Activated gamma-delta T cell treated with Interleukin-2 at 50 U/mL for 16 hours (primary cell): ENCODE results near the gene DRC7.
"Not testable (repeated sequence)": the region's sequence is repeated elsewhere in the genome, so short reads cannot be mapped to it uniquely, and the experiment has no call there.

Experiments used
- DNase-seq: peaks from one replicate; pipeline ENCODE4 v3.0.0-alpha.2; 2020

Gene DRC7

DNA sequence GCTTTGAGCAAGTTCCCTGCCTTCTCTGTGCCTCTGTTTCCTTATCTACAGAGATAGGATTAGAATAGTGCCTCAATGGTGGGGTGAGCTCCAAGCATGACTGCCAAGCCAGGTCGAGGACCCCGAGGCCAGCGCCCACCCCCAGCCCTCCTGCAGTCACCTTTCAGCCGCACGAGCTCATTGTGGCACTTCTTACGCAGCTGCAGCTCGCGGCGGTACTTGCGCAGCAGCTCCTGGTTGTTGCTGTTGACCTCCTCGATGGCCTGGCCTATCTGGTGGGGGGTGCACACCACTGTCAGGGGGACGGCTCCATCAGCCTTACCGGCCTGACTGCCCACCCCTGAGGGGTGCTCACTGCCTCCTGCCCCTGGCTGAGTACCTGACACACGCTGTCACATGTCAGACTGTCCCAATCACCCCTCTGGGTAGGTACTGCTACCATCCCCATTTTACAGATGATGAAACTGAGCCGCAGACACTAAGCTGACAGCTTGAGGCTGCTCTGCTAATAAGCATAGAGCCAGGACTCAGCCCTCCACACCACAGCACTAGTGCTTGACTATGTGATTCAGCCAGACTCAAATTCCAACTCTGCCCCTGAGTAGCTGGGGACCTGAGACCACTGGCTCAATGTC is 72.2 kb downstream of the DRC7 start:
- DNase-seq, result no peak

DNA sequence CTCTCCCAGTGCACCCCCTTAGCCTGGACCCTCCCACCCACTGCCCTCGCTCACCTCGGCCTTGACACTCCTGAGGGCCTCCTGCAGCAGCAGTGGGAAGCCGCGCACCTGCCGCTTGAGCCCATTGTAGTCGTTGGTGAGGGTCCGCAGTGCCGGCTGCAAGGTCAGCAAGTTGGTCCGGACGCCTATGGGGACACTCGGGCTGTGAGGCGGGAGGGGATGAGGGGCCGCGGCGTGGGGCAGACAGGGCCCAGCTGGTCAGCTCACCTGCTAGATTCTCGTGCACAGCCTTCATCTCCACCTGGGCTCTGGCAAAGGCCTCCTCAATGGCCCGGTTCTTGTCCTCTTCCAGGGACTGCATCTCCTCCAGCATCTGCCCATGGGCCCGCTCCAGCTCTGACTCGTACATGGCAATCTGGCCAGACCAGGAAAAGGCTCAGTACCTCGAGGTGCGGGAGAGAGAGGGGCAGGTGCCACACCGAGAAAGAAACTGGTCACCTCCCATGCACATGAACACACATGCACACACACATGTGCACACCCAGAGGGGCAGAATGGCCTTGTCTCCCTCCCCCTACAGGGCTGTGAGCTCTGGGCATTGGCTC is 75.0 kb downstream of the DRC7 start:
- no peak for DNase-seq

DNA sequence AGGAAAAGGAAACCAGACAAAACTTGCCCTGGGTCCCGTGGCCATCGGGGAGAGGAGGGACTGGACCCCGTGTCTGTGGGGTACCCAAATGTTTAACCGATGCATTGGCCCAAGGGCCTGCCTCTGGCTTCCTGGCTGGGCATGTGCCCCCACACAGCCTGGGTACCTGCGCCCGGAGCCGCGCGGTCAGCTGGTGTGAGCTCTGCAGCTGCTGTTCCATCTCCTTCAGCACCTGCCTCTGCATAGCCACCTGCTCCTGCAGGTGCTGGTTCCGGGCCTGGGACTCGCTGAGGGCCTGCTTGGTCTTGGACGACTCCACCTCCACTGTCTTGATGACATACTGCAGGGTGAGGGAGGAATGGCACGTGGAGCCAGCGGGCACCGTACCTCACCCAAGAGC is 75.8 kb downstream of the DRC7 start:
- no peak for DNase-seq

DNA sequence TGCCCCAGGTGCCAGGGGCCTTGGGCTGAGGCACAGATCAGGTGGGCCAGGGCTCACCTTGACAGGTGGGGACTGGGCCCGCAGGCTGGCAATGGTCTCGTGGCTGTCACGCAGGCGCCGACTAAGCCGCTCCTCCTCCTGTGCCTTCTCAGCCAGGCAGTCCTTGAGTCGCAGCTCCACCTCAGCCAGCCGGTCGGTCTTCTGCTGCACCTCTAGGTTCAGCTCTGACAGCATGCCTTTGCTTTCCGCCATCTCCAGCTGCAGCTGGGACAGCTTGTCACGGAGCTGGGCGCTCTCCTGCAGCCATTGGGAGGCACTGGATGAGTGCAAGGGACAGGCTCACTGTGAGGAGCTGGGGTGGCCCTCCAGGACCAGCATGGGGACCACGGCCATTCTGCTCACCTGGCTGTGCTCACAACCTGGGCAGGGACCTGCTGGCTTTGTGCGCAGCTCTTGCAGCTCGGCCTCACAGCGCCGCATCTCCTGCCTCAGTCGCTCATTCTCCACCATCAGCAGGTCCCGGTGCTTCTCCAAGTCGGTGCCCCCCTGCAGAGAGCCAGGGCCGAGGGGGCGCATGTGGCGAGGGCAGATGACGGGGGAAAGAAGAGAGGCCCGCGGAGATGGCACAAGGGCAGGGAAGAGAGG is 76.7 kb downstream of the DRC7 start:
- no peak for DNase-seq

DNA sequence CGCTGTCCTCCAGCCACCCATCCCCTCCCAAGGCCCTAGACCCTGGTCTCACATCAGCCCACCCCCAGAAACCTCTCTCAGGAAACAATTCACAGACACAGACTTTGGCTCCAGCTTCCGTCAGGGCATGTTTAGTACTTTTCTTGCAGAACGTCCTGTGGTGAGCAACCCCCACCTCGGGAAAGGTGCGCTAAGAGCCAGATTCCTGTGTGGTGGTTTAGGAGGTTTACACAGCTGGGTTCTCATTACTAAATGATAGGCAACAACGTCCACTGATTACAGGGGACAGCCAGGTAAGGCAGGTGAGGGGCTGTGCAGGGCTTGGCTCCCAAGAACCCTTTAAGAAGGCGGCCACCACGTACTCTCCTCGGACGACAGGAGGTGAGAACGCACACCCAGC is 78.4 kb downstream of the DRC7 start:
- DNase-seq, result no peak

DNA sequence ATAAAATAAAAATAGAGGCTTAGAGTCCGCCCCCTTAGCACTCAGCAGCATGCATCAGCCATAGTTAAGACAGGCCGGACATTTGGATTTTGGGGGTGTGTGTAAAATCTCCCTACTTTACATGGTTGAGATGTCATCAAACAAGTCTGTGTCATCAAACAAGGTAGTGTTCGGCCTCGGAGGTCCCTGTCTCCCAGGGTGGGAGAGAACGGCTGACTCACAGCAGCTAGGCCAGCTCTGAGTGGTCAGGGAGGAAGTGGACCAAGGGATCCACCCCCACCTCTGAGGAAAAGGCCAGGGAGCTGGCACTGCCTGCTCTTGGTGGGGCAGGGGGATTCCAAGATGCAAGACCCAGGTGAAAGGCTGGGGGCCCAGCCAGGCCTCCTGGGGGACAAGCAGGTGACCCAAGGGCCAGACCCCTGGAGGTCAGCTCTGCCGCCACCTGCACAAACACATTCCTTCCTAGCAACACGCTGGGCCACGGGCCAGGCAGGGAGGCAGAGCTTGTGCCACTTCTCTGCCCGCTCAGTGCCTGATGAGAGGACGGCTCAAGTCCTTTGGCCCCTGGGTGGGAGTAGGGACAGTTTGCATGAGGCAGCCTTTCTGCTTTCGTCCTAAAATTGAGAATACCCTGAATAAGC is 79.2 kb downstream of the DRC7 start:
- no peak for DNase-seq

DNA sequence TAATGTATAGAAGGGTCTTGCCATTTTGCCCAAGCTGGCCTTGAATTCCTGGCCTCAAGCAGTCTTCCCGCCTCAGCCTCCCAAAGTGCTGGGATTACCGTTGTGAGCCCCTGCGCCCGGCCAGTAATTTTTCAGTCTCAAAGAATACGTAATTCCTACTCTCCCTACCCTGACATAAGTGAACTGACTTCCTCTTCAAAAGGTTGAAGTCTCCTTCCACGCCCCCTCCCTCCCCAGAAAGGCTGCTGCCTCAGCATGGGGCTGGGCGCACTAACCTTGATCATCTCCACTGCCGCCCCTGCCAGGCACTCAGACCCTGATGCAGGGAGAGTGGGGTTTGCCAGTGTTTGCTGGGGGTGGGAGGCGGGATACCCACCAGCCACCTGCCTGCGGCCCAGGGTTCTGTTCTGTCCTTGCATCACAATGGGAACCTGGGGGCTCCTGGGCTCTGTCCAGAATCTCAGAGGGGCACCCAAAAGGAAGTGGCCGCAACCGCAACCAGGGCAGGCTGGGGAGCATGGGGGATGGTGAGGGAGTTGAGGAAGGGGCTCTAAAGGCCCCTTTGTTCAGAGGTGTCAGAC is 80.2 kb downstream of the DRC7 start:
- no peak for DNase-seq

DNA sequence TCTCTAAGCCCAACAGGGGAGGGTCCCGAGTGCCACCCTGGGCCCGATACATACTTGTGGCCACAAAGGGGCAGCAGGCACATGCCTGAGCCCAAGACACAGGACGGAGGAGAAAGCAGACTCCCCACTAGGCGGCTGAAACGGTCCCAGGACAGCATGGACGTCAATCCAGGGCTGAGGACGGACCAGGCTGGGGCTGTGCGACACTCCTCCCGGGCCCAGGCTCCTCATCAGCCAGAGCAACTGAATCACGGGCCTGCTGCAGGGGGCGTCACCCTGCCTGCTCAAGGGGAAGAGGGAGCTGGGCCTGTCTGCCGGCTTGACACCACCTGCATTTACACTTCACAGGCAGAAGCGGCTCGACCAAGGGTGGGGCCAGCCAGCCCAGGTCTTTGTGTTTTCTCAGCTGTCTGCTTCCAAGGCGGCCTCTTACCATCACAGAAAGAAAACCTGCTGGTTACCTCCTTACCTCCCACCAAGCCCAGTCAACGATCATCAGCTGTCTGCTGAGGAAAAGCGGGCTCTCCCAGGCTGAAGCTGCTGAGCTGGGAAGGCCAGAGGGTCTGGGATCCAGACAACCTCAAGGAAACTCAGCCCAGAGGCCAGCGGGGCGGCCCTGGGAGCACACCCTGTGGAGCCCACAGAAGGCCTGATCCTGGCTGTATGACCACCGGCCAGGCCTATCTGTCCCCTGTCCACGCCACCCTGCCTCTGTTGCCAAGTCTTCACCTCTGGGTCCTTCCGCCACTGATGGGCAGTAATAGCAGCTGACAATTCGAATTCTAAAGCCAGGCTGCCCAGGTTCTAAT is 81.3 kb downstream of the DRC7 start:
- no peak for DNase-seq

DNA sequence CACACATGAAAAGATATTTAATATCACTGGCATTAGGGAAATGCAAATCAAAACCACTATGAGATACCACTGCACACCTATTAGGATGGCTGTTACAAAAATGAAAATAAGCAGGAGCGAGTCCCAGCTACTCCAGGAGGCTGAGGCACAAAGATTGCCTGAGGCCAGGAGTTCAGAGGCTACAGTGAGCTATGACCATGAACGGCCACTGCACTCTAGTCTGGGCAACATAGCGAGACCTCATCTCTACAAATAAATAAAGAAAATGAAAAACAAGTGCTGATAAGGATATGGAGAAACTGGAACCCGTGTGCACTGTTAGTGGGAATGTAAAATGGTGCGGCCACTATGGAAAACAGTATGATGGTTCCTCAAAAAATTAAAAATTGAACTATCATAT is 84.1 kb downstream of the DRC7 start:
- no peak for DNase-seq

DNA sequence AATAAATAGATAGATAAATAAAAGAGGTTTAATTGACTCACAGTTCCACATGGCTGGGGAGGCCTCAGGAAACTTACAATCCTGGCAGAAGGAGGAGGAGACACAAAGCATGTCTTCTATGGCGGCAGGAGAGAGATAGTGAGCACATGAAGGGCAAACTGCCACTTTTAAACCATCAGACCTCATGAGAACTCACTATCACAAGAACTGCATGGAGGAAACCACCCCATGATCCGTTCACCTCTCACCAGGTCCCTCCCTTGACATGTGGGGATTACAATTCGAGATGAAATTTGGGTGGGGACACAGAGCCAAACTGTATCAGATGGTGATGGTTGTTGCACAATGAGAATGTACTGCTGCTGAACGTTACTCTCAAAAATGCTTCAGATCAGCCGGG is 85.2 kb downstream of the DRC7 start:
- DNase-seq, result not testable (repeated sequence)

DNA sequence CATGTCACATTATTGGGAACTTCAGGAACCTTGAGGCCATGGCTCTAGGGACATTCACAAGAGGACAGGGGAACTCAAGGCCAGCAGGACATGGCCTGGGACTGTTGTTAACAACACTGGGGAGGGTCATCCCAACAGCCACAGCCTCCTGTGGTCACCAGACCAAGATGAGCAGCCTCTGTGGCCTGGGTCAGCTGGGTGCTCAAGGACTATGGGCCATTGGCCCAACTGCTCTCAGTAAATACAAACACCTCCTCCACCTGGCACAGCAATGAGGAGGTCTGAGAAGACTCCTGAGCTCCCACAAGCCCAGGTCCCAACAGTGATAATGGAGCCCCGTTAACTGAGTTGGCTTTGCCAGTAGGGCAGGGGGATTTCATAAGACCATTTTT is 86.7 kb downstream of the DRC7 start:
- DNase-seq, result no peak
